Astrocyte of the hippocampus (primary cell): ENCODE measurements around the gene CHRD.

Source experiments
- DNase-seq: peaks from one replicate; pipeline ENCODE4 v3.0.0; 2011; ENCODE audit warnings: low read depth, low spot score

Gene CHRD

GRCh38 chr3:184381261-184382224 is 1.7 kb downstream of the CHRD start:
- no peak for DNase-seq

DNA sequence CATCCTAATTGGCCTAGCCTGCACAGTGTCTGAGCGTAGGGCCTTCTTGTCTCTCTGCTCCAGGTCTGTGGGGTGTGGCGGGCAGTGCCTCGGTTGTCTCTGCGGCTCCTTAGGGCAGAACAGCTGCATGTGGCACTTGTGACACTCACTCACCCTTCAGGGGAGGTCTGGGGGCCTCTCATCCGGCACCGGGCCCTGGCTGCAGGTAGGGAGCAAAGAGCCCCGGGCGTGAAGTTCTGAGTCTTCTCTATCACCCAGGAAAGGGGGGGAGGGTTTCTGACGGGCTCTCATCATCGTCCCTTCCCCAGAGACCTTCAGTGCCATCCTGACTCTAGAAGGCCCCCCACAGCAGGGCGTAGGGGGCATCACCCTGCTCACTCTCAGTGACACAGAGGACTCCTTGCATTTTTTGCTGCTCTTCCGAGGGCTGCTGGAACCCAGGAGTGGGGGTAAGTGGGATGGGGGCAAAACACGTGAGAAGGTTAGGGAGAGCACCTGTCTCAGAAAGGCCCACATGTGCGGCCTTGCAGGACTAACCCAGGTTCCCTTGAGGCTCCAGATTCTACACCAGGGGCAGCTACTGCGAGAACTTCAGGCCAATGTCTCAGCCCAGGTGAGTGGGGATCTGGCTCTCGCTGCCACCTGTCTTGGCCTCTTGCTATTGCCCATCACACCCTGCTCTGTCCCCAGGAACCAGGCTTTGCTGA is 2.6 kb downstream of the CHRD start:
- no peak for DNase-seq

DNA sequence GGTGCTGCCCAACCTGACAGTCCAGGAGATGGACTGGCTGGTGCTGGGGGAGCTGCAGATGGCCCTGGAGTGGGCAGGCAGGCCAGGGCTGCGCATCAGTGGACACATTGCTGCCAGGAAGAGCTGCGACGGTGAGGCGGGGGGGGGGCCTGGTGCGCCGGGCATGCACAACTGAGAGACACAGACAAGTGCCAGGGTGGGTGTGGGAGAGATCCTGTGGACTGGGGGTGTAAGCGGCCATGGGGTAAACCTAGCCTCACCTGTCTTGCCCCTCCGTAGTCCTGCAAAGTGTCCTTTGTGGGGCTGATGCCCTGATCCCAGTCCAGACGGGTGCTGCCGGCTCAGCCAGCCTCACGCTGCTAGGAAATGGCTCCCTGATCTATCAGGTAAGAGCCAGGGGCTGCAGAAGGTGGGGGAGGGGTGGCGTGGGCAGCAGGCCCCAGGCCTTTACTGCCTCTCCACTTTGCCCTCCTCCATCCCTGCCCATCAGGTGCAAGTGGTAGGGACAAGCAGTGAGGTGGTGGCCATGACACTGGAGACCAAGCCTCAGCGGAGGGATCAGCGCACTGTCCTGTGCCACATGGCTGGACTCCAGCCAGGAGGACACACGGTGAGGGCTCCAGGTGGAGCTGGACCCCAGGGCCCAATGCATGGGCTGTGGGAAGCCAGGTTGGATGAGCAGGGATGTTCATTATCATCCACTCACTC is 3.3 kb downstream of the CHRD start:
- no peak for DNase-seq

DNA sequence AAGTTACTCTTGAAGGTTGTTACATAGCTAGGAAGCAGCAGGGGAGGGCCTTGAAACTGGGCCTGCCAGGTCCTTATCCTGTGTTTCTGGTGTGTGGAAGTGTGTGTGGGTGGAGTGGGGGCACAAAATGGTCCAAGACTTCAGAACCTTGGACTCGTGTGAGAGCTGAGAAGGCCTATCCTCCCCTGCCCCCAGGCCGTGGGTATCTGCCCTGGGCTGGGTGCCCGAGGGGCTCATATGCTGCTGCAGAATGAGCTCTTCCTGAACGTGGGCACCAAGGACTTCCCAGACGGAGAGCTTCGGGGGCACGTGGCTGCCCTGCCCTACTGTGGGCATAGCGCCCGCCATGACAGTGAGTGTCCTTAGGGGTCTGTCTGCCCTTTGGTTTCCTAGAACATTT is 4.5 kb downstream of the CHRD start:
- no peak for DNase-seq

GRCh38 chr3:184384856-184385422 is 5.1 kb downstream of the CHRD start:
- no peak for DNase-seq

GRCh38 chr3:184386047-184386806 is 6.4 kb downstream of the CHRD start:
- no peak for DNase-seq

DNA sequence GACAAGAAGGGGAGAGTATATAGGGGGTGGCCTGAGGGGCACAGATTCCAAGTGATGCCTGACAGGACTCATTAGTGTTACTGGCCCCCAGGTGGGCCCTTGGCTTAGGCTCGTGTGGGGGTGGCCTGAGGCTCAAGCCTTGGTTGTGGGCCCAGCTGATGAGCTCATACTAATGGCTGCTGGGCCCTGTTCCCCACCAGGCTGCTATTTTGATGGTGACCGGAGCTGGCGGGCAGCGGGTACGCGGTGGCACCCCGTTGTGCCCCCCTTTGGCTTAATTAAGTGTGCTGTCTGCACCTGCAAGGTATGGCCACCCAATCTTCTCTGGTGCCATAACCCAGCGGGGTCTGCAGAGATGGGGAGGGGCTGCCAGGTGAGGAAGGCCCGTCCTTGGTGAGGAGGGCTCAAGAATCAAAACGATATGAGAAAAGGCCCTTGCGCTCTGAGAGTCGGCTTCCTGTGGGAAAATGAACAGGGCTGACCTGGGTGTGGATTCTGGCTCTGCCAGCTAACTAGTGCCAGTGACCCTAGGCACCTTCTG is 7.4 kb downstream of the CHRD start:
- DNase-seq, result no peak

DNA sequence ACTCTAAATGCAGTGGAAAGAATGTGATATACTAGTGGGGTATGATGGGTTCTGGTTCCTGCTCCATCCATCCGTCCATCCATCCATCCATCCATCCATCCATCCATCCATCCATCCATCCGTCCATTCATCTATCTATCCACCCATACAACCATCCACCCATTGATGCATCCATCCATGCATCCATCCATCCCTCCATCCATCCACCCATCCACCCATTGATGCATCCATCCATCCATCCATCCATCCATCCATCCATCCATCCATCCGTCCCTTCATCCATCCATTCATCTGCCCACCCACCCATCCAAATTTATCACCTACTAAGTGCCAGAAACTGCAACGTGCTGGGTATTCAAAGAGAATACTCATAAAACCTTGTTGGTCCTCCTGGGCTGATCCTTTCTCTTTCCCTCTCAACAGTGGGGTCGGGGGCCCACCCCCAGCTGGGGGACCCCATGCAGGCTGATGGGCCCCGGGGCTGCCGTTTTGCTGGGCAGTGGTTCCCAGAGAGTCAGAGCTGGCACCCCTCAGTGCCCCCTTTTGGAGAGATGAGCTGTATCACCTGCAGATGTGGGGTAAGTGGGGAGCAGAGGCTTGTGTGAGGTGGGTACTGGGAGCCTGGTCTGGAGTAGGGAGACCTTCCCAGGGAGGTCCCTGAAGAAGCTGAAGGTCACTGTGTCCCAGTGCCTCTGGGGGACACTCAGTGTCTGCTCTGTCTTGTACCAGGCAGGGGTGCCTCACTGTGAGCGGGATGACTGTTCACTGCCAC is 8.5 kb downstream of the CHRD start:
- DNase-seq, result no peak

- DNase-seq, result no peak
These were observed 9.0 kb downstream of the CHRD start for GRCh38 chr3:184388936-184389230.

DNA sequence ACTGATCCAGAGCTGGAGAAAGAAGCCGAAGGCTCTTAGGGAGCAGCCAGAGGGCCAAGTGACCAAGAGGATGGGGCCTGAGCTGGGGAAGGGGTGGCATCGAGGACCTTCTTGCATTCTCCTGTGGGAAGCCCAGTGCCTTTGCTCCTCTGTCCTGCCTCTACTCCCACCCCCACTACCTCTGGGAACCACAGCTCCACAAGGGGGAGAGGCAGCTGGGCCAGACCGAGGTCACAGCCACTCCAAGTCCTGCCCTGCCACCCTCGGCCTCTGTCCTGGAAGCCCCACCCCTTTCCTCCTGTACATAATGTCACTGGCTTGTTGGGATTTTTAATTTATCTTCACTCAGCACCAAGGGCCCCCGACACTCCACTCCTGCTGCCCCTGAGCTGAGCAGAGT is 9.5 kb downstream of the CHRD start:
- DNase-seq, result no peak

DNA sequence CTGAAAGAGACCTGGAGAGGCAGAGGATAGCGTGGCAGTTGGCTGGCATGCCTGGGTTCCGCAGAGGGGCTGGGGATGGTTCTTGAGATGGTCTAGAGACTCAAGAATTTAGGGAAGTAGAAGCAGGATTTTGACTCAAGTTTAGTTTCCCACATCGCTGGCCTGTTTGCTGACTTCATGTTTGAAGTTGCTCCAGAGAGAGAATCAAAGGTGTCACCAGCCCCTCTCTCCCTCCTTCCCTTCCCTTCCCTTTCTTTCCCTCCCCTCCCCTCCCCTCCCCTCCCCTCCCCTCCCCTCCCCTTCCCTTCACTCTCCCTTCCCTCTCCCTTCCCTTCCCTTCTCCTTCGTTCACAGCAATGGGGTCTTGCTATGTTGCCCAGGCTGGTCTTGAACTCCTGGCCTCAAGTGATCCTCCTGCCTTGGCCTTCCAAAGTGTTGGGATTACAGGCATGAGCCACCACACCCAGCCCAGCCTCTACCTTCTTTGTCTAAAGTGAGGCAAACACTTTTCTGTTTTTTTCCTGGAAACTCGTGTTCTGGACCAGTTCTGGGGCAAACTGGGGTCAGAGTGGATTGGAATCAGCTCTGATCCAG is 10.2 kb downstream of the CHRD start:
- no peak for DNase-seq

- DNase-seq, result no peak
These were observed 11.4 kb downstream of the CHRD start for GRCh38 chr3:184391266-184391665.

DNA sequence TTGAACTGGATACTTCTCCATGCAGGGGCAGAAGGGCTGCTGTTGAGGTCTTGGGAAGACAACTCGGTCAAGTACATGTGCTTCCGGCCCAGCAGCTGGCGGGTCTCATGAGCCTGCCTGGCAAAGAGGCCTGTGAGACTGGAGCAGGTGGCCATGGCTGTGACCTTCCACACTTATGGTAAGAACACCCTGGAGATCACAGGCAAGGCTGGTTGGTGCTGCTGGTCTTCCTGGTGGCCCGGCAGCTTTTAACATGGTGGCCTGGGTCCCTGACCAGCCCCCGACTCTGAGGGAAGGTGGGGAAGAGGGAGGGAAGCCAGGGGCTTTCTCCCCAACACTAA is 15.4 kb downstream of the CHRD start:
- no peak for DNase-seq

DNA sequence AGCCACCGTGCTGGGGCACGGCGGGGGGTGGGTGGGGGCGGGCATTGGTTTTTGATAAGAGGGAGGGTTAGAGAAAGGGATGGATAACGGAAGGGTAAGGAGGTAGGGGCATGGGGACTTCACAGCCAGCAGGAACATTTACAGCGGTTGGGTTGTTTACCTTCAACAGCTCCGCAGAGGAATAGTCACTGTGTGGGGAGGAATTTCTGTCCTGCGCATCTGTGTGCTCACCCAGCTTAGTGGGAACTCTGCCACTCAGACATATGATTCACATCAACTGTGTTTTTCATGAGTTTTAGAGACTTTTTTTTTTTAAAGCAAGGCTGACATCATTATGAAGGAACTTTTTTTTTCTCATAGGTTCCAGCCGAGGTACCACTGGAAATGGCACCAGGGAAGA is 19.6 kb downstream of the CHRD start:
- DNase-seq, result peak; percentile 92

GRCh38 chr3:184405075-184406030 is 25.5 kb downstream of the CHRD start:
- no peak for DNase-seq

DNA sequence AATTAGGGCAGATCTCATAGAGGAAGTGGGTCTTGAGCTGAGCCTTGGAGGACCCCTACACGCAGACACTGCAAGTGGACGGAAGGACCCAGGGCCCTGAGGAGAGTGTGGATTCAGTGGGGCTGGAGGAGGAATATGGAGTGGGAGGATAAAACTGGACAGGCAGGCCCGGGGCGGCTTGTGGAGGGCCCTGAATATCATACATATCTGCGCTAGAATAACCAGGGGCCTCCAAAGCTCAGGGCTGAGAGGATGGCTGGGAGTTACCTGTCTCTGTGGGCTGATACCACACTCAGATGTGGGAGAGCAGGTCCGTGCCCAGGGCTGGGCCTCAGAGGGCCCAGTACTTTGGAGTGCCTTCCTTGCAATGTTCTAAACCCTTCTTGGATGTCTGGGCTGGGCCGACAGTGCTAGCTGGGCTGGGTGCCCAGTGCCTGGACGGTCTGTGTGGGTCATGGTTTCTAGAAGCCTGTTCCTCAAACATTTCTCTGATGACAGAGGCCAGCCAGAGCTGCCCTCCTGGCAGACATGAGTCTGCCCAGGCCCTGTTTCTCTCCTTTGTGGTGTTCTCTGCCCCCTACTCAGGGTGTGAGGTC is 29.6 kb downstream of the CHRD start:
- no peak for DNase-seq

DNA sequence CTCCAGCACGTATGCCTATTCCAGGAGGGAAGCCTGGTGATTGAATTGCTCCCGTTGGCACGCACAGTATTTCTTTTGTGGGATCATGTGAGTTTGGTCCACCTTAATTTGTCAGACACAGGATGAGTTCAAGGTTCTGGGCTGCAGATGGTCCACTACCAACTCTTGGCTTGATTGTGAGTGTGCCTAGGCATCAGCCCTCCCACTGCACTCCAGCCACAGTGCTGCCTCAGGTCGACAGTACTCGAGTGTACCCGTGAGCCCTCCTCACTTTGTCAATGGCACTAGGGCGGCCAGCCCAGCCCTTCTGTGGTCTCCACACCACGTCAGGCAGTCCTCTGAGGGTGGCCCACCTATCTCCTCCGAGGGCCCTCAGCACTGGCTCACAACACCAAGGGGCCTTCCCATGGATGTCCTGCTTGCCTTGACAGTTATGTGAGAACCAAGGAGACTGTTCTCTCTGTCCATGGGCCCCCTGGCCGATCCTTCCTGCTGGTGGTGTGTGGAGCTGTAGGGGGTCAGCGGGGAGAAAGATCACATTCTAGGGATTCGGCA is 30.2 kb downstream of the CHRD start:
- DNase-seq, result no peak
